HepG2 (cell line): ENCODE measurements around the gene PRSS22. TPM values are rescaled to one million over a fixed set of nuclear protein-coding genes. Genes with fewer than 3 reads are reported as not detected.

Experiments used
- ATAC-seq: fragments of 200-7000 bp; cut with Tn5 transposase; 3 replicates; pipeline ENCODE4 v1.9.1; 2020; ENCODE audit warnings: mild to moderate bottlenecking, moderate library complexity
- BruUV-seq: library from RNA; stranded (reverse); fragments of 400-500 nt; replicated peaks from 2 replicates; lab custom pipeline; 2021; lab: Mats Ljungman, UMichigan
- CTCF ChIA-PET: fragments of 300-600 bp; formaldehyde crosslinking; extraction: SDS; loops from one replicate; lab custom pipeline; 2021; ENCODE audit warnings: low total read pairs, inconsistent platforms, low intra/inter-chr PET ratio; lab: Yijun Ruan, JAX
- POLR2A ChIA-PET: fragments of 350-600 bp; sonication (Branson Sonifier 250); formaldehyde crosslinking; loops from one replicate; lab custom pipeline; 2020; ENCODE audit warnings: antibody characterized with exemption, inconsistent platforms; lab: Yijun Ruan, JAX
- DNase-seq: peaks from one replicate; pipeline ENCODE4 v3.0.0-alpha.2; 2015; ENCODE audit warnings: low spot score
- FAIRE-seq: peaks from 3 replicates; lab custom pipeline; 2011; peaks lifted over from hg19 to GRCh38; lab: Jason Lieb, UNC
- H2AFZ ChIP-seq: one replicate; pipeline ENCODE4 v1.6.1; 2011; ENCODE audit warnings: low read length, inconsistent platforms
- H3K27ac ChIP-seq: fragments of 300-600 bp; 3 replicates; pipeline ENCODE4 v1.8.0; 2011; ENCODE audit warnings: mixed run types, mild to moderate bottlenecking, mixed read lengths, low read length, inconsistent platforms; ENCODE audit not compliant: insufficient read depth; ENCODE audit errors: extremely low read length
- H3K27me3 ChIP-seq, 2 experiments: fragments of 200-600 bp in 1 of 2; 2 replicates in 1 of 2; 3 replicates in 1 of 2; pipeline versions ENCODE4 v1.6.0 to v1.8.0; 2011; ENCODE audit warnings: low read length in 2 of 2, mild to moderate bottlenecking in 2 of 2, moderate library complexity in 2 of 2, inconsistent platforms in 1 of 2; ENCODE audit not compliant: insufficient read depth in 2 of 2, control insufficient read depth in 1 of 2
- H3K36me3 ChIP-seq, 2 experiments: fragments of 200-600 bp in 1 of 2; replicated peaks in 1 of 2; 2 replicates in 1 of 2; 3 replicates in 1 of 2; pipeline versions ENCODE4 v1.5.1 to v1.8.0; 2011; ENCODE audit warnings: low read length in 2 of 2, inconsistent platforms in 1 of 2; ENCODE audit not compliant: insufficient read depth in 2 of 2, control insufficient read depth in 1 of 2
- H3K4me1 ChIP-seq: 2 replicates; pipeline ENCODE4 v1.5.1; 2012; ENCODE audit warnings: low read length, inconsistent platforms; ENCODE audit not compliant: insufficient read depth
- H3K4me2 ChIP-seq: 2 replicates; pipeline ENCODE4 v1.6.0; 2011; ENCODE audit warnings: low read depth, low read length, inconsistent platforms
- H3K4me3 ChIP-seq, 3 experiments: fragments of 200-600 bp in 1 of 3; sonication (generic), shearing (Covaris generic) in 1 of 3; replicated peaks in 1 of 3; 2 replicates each; pipeline ENCODE4 v1.5.1; 2011 to 2016; ENCODE audit warnings: low read length in 3 of 3, inconsistent platforms in 2 of 3, low read depth in 2 of 3, mild to moderate bottlenecking in 2 of 3, control low read depth in 1 of 3, mixed read lengths in 1 of 3; ENCODE audit not compliant: insufficient read depth in 1 of 3
- H3K79me2 ChIP-seq: one replicate; pipeline ENCODE4 v1.6.1; 2011; ENCODE audit warnings: low read length, inconsistent platforms; ENCODE audit not compliant: insufficient read depth
- H3K9ac ChIP-seq: 2 replicates; pipeline ENCODE4 v1.6.0; 2011; ENCODE audit warnings: mild to moderate bottlenecking, low read depth, low read length, inconsistent platforms; ENCODE audit not compliant: insufficient read depth
- H3K9me3 ChIP-seq: 2 replicates; pipeline ENCODE4 v1.5.1; 2012; ENCODE audit warnings: mild to moderate bottlenecking, low read length
- H4K20me1 ChIP-seq: 2 replicates; pipeline ENCODE4 v1.6.0; 2011; ENCODE audit warnings: inconsistent platforms, mild to moderate bottlenecking, low read length, moderate library complexity; ENCODE audit not compliant: insufficient read depth
- ETV5 ChIP-seq: IDR thresholded peaks from 2 replicates; pipeline ENCODE4 v1.6.1; 2018; ENCODE audit warnings: missing biosample characterization, missing genetic modification reagents, inconsistent platforms, borderline replicate concordance
- GATA4 ChIP-seq: sonication (generic); IDR thresholded peaks from 2 replicates; pipeline ENCODE4 v1.6.1; 2016; ENCODE audit warnings: antibody characterized with exemption, low read depth, borderline replicate concordance
- KAT7 ChIP-seq: IDR thresholded peaks from 2 replicates; pipeline ENCODE4 v1.6.1; 2018; ENCODE audit warnings: borderline replicate concordance, missing compliant biosample characterization
- MEIS1 ChIP-seq: sonication (generic); formaldehyde crosslinking; IDR thresholded peaks from 2 replicates; pipeline ENCODE4 v1.9.0; 2021; ENCODE audit warnings: mild to moderate bottlenecking, missing genetic modification reagents, moderate library complexity, borderline replicate concordance
- MLLT10 ChIP-seq: sonication (generic); formaldehyde crosslinking; IDR thresholded peaks from 2 replicates; pipeline ENCODE4 v1.4.0; 2020; ENCODE audit warnings: missing genetic modification reagents
- SIX4 ChIP-seq: sonication (generic); formaldehyde crosslinking; IDR thresholded peaks from 2 replicates; pipeline ENCODE4 v1.4.0; 2020; ENCODE audit warnings: missing genetic modification reagents
- SRSF9 ChIP-seq: fragments of 200-400 bp; formaldehyde crosslinking; IDR thresholded peaks from 2 replicates; pipeline ENCODE4 v1.6.1; 2018; ENCODE audit warnings: borderline replicate concordance, mild to moderate bottlenecking, low read depth, low read length; ENCODE audit not compliant: insufficient read depth, poor library complexity, severe bottlenecking
- TRIM24 ChIP-seq: sonication (generic); formaldehyde crosslinking; IDR thresholded peaks from 2 replicates; pipeline ENCODE4 v1.8.0; 2022; ENCODE audit warnings: mild to moderate bottlenecking, missing genetic modification reagents
- XBP1 ChIP-seq: sonication (generic); formaldehyde crosslinking; IDR thresholded peaks from 2 replicates; pipeline ENCODE4 v1.5.0; 2020; ENCODE audit warnings: missing genetic modification reagents
- ZNF234 ChIP-seq: sonication (generic); formaldehyde crosslinking; conservative IDR thresholded peaks from 2 replicates; pipeline ENCODE4 v1.5.1; 2020; ENCODE audit warnings: mild to moderate bottlenecking, missing genetic modification reagents
- ZNF589 ChIP-seq: sonication (generic); formaldehyde crosslinking; conservative IDR thresholded peaks from 2 replicates; pipeline ENCODE4 v1.8.0; 2022; ENCODE audit warnings: mild to moderate bottlenecking, moderate library complexity, missing genetic modification reagents
- ZNF841 ChIP-seq: sonication (generic); formaldehyde crosslinking; IDR thresholded peaks from 2 replicates; pipeline ENCODE4 v1.8.1; 2023; ENCODE audit warnings: missing genetic modification reagents, borderline replicate concordance
- ZSCAN25 ChIP-seq: sonication (generic); formaldehyde crosslinking; IDR thresholded peaks from 2 replicates; pipeline ENCODE4 v1.8.0; 2022; ENCODE audit warnings: mild to moderate bottlenecking, missing genetic modification reagents
- WGBS: methylation state at CpG from one replicate; pipeline ENCODE4 v1.1.6; 2017; ENCODE audit warnings: low lambda C conversion rate; 5-methylcytosine and 5-hydroxymethylcytosine counted together
- in situ Hi-C: cut with HindIII; loops from 2 replicates; pipeline ENCODE4 v1.10.0; 2017; ENCODE audit warnings: low pct_unique_long_range_greater_than_20kb; ENCODE audit not compliant: extremely low pct_ligation_motif_present
- intact Hi-C: fragments of 100-400 bp; cut with micrococcal nuclease; formaldehyde crosslinking; loops from one replicate; pipeline ENCODE4 v1.10.0; 2022; ENCODE audit not compliant: unreplicated experiment
- polyA plus RNA-seq, 8 experiments: library from polyadenylated mRNA; depleted of rRNA in 3 of 8; stranded (reverse) in 7 of 8; unstranded in 1 of 8; fragments of >200 nt; fragmentation: Illumina TruSeq in 4 of 8; extraction: Trizol in 4 of 8; gene quantifications; 2 replicates each; pipeline versions ENCODE4 v1.2.1 to v1.2.3, GENCODE V29; 2011 to 2016; ENCODE audit warnings: low read depth in 4 of 8, missing spikeins in 1 of 8, mixed read lengths in 1 of 8; ENCODE audit not compliant: insufficient read depth in 1 of 8
- total RNA-seq, 5 experiments: library from RNA; depleted of rRNA; stranded (reverse); fragments of >200 nt; fragmentation: Illumina TruSeq; extraction: Trizol; gene quantifications; 2 replicates each; pipeline ENCODE4 v1.2.3, GENCODE V29; 2016; ENCODE audit warnings: low read depth in 1 of 5
- TF ChIP-seq, protein P1 (sequence below): sonication (generic); formaldehyde crosslinking; IDR thresholded peaks from 2 replicates; pipeline ENCODE4 v1.5.1; 2020; ENCODE audit warnings: missing genetic modification reagents, mild to moderate bottlenecking, borderline replicate concordance
- TF ChIP-seq, protein P2 (sequence below): IDR thresholded peaks from 2 replicates; pipeline ENCODE4 v1.6.1; 2016; ENCODE audit warnings: control low read depth

PRSS22 gene
- total and polyA plus RNA-seq, 2 of the 13 experiments (the other 11 are each of a cell fraction or from before 2014, with no cell fraction given), result 0.24 to 0.32 TPM

DNA sequence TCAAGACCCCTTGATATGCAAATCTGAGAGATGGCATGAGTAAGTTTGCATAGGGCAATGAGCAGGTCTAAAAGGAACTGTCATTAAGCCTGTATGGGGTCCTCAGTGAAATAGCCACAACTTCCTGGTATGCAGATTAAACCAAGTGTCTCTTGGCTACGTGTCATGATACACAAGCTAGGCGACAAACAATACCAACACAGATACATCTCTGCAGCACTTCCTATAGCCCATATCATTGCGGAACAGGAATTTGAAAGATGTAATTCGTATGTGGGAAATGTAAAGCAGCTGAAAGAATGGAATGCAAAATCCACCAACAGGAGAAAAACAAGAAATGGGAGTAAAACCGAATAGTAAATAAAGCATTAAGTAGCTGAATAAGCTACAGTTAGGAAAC lies 12.9 kb downstream of the PRSS22 start:
- Histone ChIP-seq H3K27me3 (peaks cover 1 to 16% of the 10 kb centered on the region in 2 experiments; a peak in 2 of 5 replicates), H3K4me1 (peaks cover 20% of the 10 kb centered on the region), H3K4me3 (no peak overlapping the region), H3K27ac (no peak overlapping the region), H3K9ac (no peak overlapping the region), H3K4me2 (no peak overlapping the region), H4K20me1 (no peaks in the 10 kb centered on the region), H3K9me3 (no peaks in the 10 kb centered on the region), H3K36me3 (no peaks in the 10 kb centered on the region), H3K79me2 (no peaks in the 10 kb centered on the region), H2AFZ (no peak overlapping the region)
- in situ Hi-C loops (no loop called here), intact Hi-C loops (no loop called here)
- POLR2A ChIA-PET, result no interaction called here
- 21% methylated on average over 5 of the region's 5 CpGs for WGBS
- CTCF ChIA-PET, result no interaction called here
- ATAC-seq (no peak), DNase-seq (no peak), FAIRE-seq (no peak)
- no TSS peak for BruUV-seq
- TF ChIP-seq SIX4 (no peak), ZNF589 (CRISPR knock-in tag) (no peak), ETV5 (CRISPR knock-in tag) (no peak), TRIM24 (CRISPR knock-in tag) (no peak), GATA4 (no peak), MEIS1 (no peak), MLLT10 (CRISPR knock-in tag) (no peak), ZNF234 (no peak), SRSF9 (no peak), XBP1 (CRISPR knock-in tag) (no peak), ZSCAN25 (CRISPR knock-in tag) (no peak), KAT7 (CRISPR knock-in tag) (no peak), ZNF841 (CRISPR knock-in tag) (no peak)
- TF ChIP-seq, protein P1, sequence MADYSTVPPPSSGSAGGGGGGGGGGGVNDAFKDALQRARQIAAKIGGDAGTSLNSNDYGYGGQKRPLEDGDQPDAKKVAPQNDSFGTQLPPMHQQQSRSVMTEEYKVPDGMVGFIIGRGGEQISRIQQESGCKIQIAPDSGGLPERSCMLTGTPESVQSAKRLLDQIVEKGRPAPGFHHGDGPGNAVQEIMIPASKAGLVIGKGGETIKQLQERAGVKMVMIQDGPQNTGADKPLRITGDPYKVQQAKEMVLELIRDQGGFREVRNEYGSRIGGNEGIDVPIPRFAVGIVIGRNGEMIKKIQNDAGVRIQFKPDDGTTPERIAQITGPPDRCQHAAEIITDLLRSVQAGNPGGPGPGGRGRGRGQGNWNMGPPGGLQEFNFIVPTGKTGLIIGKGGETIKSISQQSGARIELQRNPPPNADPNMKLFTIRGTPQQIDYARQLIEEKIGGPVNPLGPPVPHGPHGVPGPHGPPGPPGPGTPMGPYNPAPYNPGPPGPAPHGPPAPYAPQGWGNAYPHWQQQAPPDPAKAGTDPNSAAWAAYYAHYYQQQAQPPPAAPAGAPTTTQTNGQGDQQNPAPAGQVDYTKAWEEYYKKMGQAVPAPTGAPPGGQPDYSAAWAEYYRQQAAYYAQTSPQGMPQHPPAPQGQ, result no peak
- TF ChIP-seq, protein P2, sequence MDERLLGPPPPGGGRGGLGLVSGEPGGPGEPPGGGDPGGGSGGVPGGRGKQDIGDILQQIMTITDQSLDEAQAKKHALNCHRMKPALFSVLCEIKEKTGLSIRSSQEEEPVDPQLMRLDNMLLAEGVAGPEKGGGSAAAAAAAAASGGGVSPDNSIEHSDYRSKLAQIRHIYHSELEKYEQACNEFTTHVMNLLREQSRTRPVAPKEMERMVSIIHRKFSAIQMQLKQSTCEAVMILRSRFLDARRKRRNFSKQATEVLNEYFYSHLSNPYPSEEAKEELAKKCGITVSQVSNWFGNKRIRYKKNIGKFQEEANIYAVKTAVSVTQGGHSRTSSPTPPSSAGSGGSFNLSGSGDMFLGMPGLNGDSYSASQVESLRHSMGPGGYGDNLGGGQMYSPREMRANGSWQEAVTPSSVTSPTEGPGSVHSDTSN, result no peak
